ENCODE data around the gene NOL3.

GRCh38 chr16:67158637-67159600 is 11.4 kb upstream of the NOL3 start:
- TF ChIP-seq FOXM1 (IDR thresholded peaks at IDR 0.05; ENCODE audit: borderline replicate concordance, low read depth) (no peak), EGR1 (IDR thresholded peaks at IDR 0.05) (no peak)
